ENCODE results near the gene CES3. TPM values are rescaled to one million over a fixed set of nuclear protein-coding genes. Genes with fewer than 3 reads are reported as not detected.

CES3 gene
- total RNA-seq, 1 donor from 2014 or later = 0.12 TPM

GRCh38 chr16:66923866-66924265 lies 37.2 kb upstream of the CES3 start:
- no peak for DNase-seq (ENCODE audit: low spot score)
- Mint-ChIP-seq H3K27me3 (ENCODE audit: low read depth) (peaks cover 9% of the 10 kb centered on the region), H3K9me3 (ENCODE audit: low read depth) (no peaks in the 10 kb centered on the region), H3K36me3 (ENCODE audit: low read depth) (no peaks in the 10 kb centered on the region), H3K27ac (ENCODE audit: unreplicated experiment) (no peak overlapping the region), H3K4me3 (ENCODE audit: unreplicated experiment) (peak overlapping the region; percentile 58), H3K4me1 (ENCODE audit: low read depth) (peaks cover 50% of the 10 kb centered on the region)
- TF ChIP-seq CTCF (IDR thresholded peaks at IDR 0.05) = no peak

- no peaks in the 10 kb centered on the region for H3K9me3 Mint-ChIP-seq (ENCODE audit: low read depth)
- no peak overlapping the region for H3K27ac Mint-ChIP-seq (ENCODE audit: unreplicated experiment)
- peaks cover 50% of the 10 kb centered on the region for H3K4me1 Mint-ChIP-seq (ENCODE audit: low read depth)
- H3K36me3 Mint-ChIP-seq (ENCODE audit: low read depth) = no peaks in the 10 kb centered on the region
- TF ChIP-seq CTCF (IDR thresholded peaks at IDR 0.05) = peak; percentile 72
- peak overlapping the region; percentile 70 for H3K4me3 Mint-ChIP-seq (ENCODE audit: unreplicated experiment)
- peaks cover 5% of the 10 kb centered on the region for H3K27me3 Mint-ChIP-seq (ENCODE audit: low read depth)
- peak; percentile 86 for DNase-seq (ENCODE audit: low spot score)
Measured at GRCh38 chr16:66924527-66925321, 36.3 kb upstream of the CES3 start.

GRCh38 chr16:66925322-66925840 lies 35.7 kb upstream of the CES3 start, which contains the start of gene RRAD:
RRAD (minus strand) TSS chr16:66925535; CDS start chr16:66925179, 356 bp downstream.
- peak; percentile 79 for DNase-seq (ENCODE audit: low spot score)
- no peaks in the 10 kb centered on the region for H3K36me3 Mint-ChIP-seq (ENCODE audit: low read depth)
- H3K4me1 Mint-ChIP-seq (ENCODE audit: low read depth) = peaks cover 50% of the 10 kb centered on the region
- H3K27ac Mint-ChIP-seq (ENCODE audit: unreplicated experiment) = peak within 1 kb of the TSS; percentile 49
- no peaks in the 10 kb centered on the region for H3K9me3 Mint-ChIP-seq (ENCODE audit: low read depth)
- peaks cover 5% of the 10 kb centered on the region for H3K27me3 Mint-ChIP-seq (ENCODE audit: low read depth)
- no peak for TF ChIP-seq CTCF (IDR thresholded peaks at IDR 0.05)
- H3K4me3 Mint-ChIP-seq (ENCODE audit: unreplicated experiment) = peak within 1 kb of the TSS; percentile 70

- peaks cover 5% of the 10 kb centered on the region for H3K27me3 Mint-ChIP-seq (ENCODE audit: low read depth)
- TF ChIP-seq CTCF (IDR thresholded peaks at IDR 0.05) = no peak
- H3K27ac Mint-ChIP-seq (ENCODE audit: unreplicated experiment) = peak overlapping the region; percentile 70
- no peaks in the 10 kb centered on the region for H3K9me3 Mint-ChIP-seq (ENCODE audit: low read depth)
- H3K36me3 Mint-ChIP-seq (ENCODE audit: low read depth) = no peaks in the 10 kb centered on the region
- peak overlapping the region; percentile 70 for H3K4me3 Mint-ChIP-seq (ENCODE audit: unreplicated experiment)
- DNase-seq (ENCODE audit: low spot score) = no peak
- peaks cover 50% of the 10 kb centered on the region for H3K4me1 Mint-ChIP-seq (ENCODE audit: low read depth)
Measured at GRCh38 chr16:66926171-66926947, 34.7 kb upstream of the CES3 start.

- no peak for TF ChIP-seq CTCF (IDR thresholded peaks at IDR 0.05)
- no peaks in the 10 kb centered on the region for H3K9me3 Mint-ChIP-seq (ENCODE audit: low read depth)
- H3K27ac Mint-ChIP-seq (ENCODE audit: unreplicated experiment) = peak overlapping the region; percentile 70
- peaks cover 50% of the 10 kb centered on the region for H3K4me1 Mint-ChIP-seq (ENCODE audit: low read depth)
- no peaks in the 10 kb centered on the region for H3K36me3 Mint-ChIP-seq (ENCODE audit: low read depth)
- DNase-seq (ENCODE audit: low spot score) = no peak
- no peak overlapping the region for H3K4me3 Mint-ChIP-seq (ENCODE audit: unreplicated experiment)
- H3K27me3 Mint-ChIP-seq (ENCODE audit: low read depth) = peaks cover 3% of the 10 kb centered on the region
Measured at GRCh38 chr16:66926961-66927436, 34.1 kb upstream of the CES3 start.
